A673 (cell line): ENCODE measurements around the gene ERN2. TPM values are rescaled to one million over a fixed set of nuclear protein-coding genes. Genes with fewer than 3 reads are reported as not detected.

Experiments
- BruUV-seq: library from RNA; stranded (reverse); fragments of 400-500 nt; replicated peaks from 2 replicates; lab custom pipeline; 2021; lab: Mats Ljungman, UMichigan
- CTCF ChIA-PET: fragments of 300-600 bp; sonication (Branson Sonifier 250); formaldehyde crosslinking; loops from one replicate; lab custom pipeline; 2022; ENCODE audit warnings: antibody characterized with exemption; lab: Charles Lee
- POLR2A ChIA-PET: fragments of 300-600 bp; sonication (Branson Sonifier 250); formaldehyde crosslinking; loops from one replicate; lab custom pipeline; 2022; ENCODE audit warnings: antibody characterized with exemption; ENCODE audit not compliant: low non-redundant PET; lab: Charles Lee
- DNase-seq: peaks from one replicate; pipeline ENCODE4 v3.0.0-alpha.2; 2015; ENCODE audit warnings: low spot score
- H3K27ac ChIP-seq: fragments of 200-600 bp; sonication (generic); 2 replicates; pipeline ENCODE4 v1.5.1; 2016; ENCODE audit warnings: mixed run types, low read depth, mild to moderate bottlenecking, mixed read lengths, antibody characterized with exemption, low read length; ENCODE audit not compliant: poor library complexity, severe bottlenecking
- H3K27me3 ChIP-seq: fragments of 200-600 bp; sonication (generic); replicated peaks from 2 replicates; pipeline ENCODE4 v1.6.1; 2017; ENCODE audit warnings: mixed run types, low read depth, mild to moderate bottlenecking, mixed read lengths, antibody characterized with exemption, low read length; ENCODE audit not compliant: insufficient read depth, poor library complexity
- H3K36me3 ChIP-seq: fragments of 200-600 bp; sonication (generic); 2 replicates; pipeline ENCODE4 v1.6.1; 2016; ENCODE audit warnings: mixed run types, mild to moderate bottlenecking, mixed read lengths, antibody characterized with exemption, low read length; ENCODE audit not compliant: insufficient read depth, poor library complexity, severe bottlenecking
- H3K4me1 ChIP-seq: fragments of 200-600 bp; sonication (generic); 2 replicates; pipeline ENCODE4 v1.6.1; 2017; ENCODE audit warnings: mixed run types, mild to moderate bottlenecking, mixed read lengths, antibody characterized with exemption, low read length; ENCODE audit not compliant: insufficient read depth, poor library complexity, severe bottlenecking
- H3K4me3 ChIP-seq: fragments of 200-600 bp; sonication (generic); 2 replicates; pipeline ENCODE4 v1.5.1; 2016; ENCODE audit warnings: low read depth, mixed run types, mild to moderate bottlenecking, mixed read lengths, low read length; ENCODE audit not compliant: poor library complexity, severe bottlenecking
- H3K9me3 ChIP-seq: fragments of 200-600 bp; sonication (generic); 2 replicates; pipeline ENCODE4 v1.6.1; 2016; ENCODE audit warnings: mixed run types, low read depth, mild to moderate bottlenecking, mixed read lengths, antibody characterized with exemption, low read length; ENCODE audit not compliant: poor library complexity, severe bottlenecking
- EZH2 ChIP-seq: fragments of 200-600 bp; sonication (generic); IDR thresholded peaks from 2 replicates; pipeline ENCODE4 v1.6.1; 2017; ENCODE audit warnings: borderline replicate concordance, low read depth, mild to moderate bottlenecking, mixed read lengths, antibody characterized with exemption, low read length; ENCODE audit not compliant: poor library complexity, severe bottlenecking
- intact Hi-C: fragments of 100-400 bp; cut with micrococcal nuclease; formaldehyde crosslinking; loops from one replicate; pipeline ENCODE4 v1.10.0; 2022; ENCODE audit not compliant: unreplicated experiment
- total RNA-seq: library from RNA; stranded (reverse); gene quantifications from 2 replicates; pipeline ENCODE4 v1.2.3, GENCODE V29; 2021
- TF ChIP-seq, protein P1 (sequence below): fragments of 300-800, 200-600 bp; sonication (generic); conservative IDR thresholded peaks from 2 replicates; pipeline ENCODE4 v1.5.1; 2017; ENCODE audit warnings: low read depth, mild to moderate bottlenecking, antibody characterized with exemption, low read length, moderate library complexity, mixed read lengths

Gene ERN2
- total RNA-seq, 1 experiment from 2014 or later = not detected

- no peaks in the 10 kb centered on the region for H3K27me3 ChIP-seq
- TSS peak; percentile 43 for BruUV-seq
- POLR2A ChIA-PET = interaction anchor here (0.6 to 1.4 kb wide), 2 partner anchors 12 to 109 kb away, joined by 4 to 6 read pairs; no protein-coding TSS in a partner anchor
- DNase-seq = peak; percentile 97
- peak within 1 kb of the TSS; percentile 89 for H3K27ac ChIP-seq
- TF ChIP-seq EZH2 = no peak
- TF ChIP-seq, protein P1, sequence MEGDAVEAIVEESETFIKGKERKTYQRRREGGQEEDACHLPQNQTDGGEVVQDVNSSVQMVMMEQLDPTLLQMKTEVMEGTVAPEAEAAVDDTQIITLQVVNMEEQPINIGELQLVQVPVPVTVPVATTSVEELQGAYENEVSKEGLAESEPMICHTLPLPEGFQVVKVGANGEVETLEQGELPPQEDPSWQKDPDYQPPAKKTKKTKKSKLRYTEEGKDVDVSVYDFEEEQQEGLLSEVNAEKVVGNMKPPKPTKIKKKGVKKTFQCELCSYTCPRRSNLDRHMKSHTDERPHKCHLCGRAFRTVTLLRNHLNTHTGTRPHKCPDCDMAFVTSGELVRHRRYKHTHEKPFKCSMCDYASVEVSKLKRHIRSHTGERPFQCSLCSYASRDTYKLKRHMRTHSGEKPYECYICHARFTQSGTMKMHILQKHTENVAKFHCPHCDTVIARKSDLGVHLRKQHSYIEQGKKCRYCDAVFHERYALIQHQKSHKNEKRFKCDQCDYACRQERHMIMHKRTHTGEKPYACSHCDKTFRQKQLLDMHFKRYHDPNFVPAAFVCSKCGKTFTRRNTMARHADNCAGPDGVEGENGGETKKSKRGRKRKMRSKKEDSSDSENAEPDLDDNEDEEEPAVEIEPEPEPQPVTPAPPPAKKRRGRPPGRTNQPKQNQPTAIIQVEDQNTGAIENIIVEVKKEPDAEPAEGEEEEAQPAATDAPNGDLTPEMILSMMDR = peak; percentile 55
- intact Hi-C loops = loop anchor here (2.0 kb wide), 1 partner anchor 38 kb away; the partner anchor contains the start of genes DCTN5 and PALB2
- H3K4me1 ChIP-seq = peaks cover 27% of the 10 kb centered on the region
- H3K36me3 ChIP-seq = peaks cover 38% of the 10 kb centered on the region
- H3K4me3 ChIP-seq = peak within 1 kb of the TSS; percentile 88
- no peaks in the 10 kb centered on the region for H3K9me3 ChIP-seq
- CTCF ChIA-PET = interaction anchor here (0.6 kb wide), 1 partner anchor 22 kb away, joined by 12 read pairs; no protein-coding TSS in a partner anchor
These were observed 34.4 kb downstream of the ERN2 start, which contains the start of gene PLK1 for GRCh38 chr16:23678430-23679273. Gene PLK1 (plus strand): TSS chr16:23678889. CDS start chr16:23678933, 44 bp downstream.

GRCh38 chr16:23676924-23677480 is 36.0 kb downstream of the ERN2 start:
- Histone ChIP-seq H3K4me3 (no peak overlapping the region), H3K27me3 (no peaks in the 10 kb centered on the region), H3K9me3 (no peaks in the 10 kb centered on the region), H3K27ac (peak overlapping the region; percentile 11), H3K4me1 (peaks cover 19% of the 10 kb centered on the region), H3K36me3 (peaks cover 21% of the 10 kb centered on the region)
- no peak for DNase-seq
- intact Hi-C loops = no loop called here
- POLR2A ChIA-PET = interaction anchor here (0.5 to 0.8 kb wide), 2 partner anchors 321 to 949 kb away, joined by 5 to 10 read pairs; no protein-coding TSS in a partner anchor
- TF ChIP-seq, protein P1 = no peak
- no peak for TF ChIP-seq EZH2
- CTCF ChIA-PET = no interaction called here
- BruUV-seq = no TSS peak

DNA sequence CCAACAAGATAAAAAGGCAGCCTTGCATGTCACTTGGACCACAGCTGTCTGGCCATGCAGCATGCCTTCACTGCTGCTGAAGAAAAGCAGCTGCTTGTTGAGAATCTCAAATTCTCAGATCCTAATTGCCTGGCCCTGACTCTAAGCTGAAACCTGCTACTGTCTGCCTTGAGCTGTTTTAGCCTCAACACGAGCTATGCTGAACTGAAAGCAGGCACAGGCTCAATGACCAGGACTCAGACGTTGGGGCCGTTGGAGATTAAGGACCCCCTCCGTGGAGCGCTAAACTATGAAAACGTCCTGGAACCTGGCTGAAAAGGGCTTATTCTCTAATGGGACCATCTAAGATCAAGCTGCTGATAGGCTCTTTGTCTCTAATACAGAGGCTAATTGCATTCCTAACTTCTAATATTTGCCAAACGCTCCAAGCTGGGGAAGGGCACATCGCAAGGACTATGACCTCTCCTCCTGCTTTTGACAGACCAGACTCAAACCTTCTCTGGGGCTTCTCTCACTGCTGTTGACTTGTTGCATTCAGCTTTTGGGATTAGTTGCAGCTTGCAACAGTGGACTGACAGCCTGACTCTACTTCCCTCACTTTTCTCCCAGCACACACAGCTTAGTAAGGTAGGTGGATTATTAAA is 38.9 kb downstream of the ERN2 start:
- H3K36me3 ChIP-seq = peaks cover 14% of the 10 kb centered on the region
- H3K9me3 ChIP-seq = no peaks in the 10 kb centered on the region
- DNase-seq = no peak
- peaks cover 4% of the 10 kb centered on the region for H3K4me1 ChIP-seq
- TF ChIP-seq EZH2 = no peak
- TF ChIP-seq, protein P1 = no peak
- no TSS peak for BruUV-seq
- no peaks in the 10 kb centered on the region for H3K27me3 ChIP-seq
- POLR2A ChIA-PET = no interaction called here
- CTCF ChIA-PET = interaction anchor here (0.6 kb wide), 1 partner anchor 92 kb away, joined by 5 read pairs; no protein-coding TSS in a partner anchor
- H3K27ac ChIP-seq = no peak overlapping the region
- intact Hi-C loops = no loop called here
- no peak overlapping the region for H3K4me3 ChIP-seq
